ENCODE measurements around the gene CPA1. TPM values are rescaled to one million over a fixed set of nuclear protein-coding genes. Genes with fewer than 3 reads are reported as not detected.

Gene CPA1
- total and polyA plus RNA-seq, 2 of the 13 experiments (the other 11 are each of a cell fraction or from before 2014, with no cell fraction given), result 0.20 to 0.58 TPM

DNA sequence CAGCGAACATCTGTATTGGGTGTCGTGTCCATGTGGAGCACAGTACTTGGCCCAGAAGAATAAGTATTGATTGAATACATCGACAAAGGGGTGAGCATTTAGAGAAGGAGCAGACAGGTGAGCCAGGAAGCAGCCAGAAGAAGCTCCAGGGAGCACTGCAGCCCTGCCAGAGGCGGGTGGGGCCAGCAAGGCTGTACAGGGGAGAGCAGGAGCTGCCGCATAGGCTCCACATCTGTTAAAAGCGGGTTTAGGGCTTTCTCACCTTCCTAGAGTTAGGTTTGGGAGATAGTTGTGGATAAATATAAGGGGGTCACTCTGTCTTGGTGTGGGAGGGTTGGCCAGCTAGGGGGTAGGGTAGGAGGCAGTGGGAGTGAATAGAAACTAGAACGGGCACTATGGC lies 1.3 kb upstream of the CPA1 start:
- Histone ChIP-seq H2AFZ (ENCODE audit: low read length) (no peak overlapping the region), H3K36me3 (replicated peaks in 1 of 2; ENCODE audit: control insufficient read depth in 1 of 2, insufficient read depth in 2 of 2, low read length in 2 of 2) (no peaks in the 10 kb centered on the region), H3K9me3 (ENCODE audit: low read length) (peaks cover 10% of the 10 kb centered on the region), H4K20me1 (ENCODE audit: insufficient read depth, low read length) (no peaks in the 10 kb centered on the region), H3K4me3 (replicated peaks in 1 of 3; ENCODE audit: insufficient read depth in 1 of 3, low read depth in 2 of 3, low read length in 3 of 3) (peak overlapping the region in 1 of 3 experiments; percentile 68; a peak in 1 of 6 replicates), H3K9ac (ENCODE audit: insufficient read depth, low read depth, low read length) (no peak overlapping the region), H3K4me2 (ENCODE audit: low read depth, low read length) (peak overlapping the region; percentile 71), H3K4me1 (ENCODE audit: insufficient read depth, low read length) (peaks cover 32% of the 10 kb centered on the region), H3K79me2 (ENCODE audit: insufficient read depth, low read length) (no peaks in the 10 kb centered on the region), H3K27me3 (ENCODE audit: control insufficient read depth in 1 of 2, insufficient read depth in 2 of 2, low read length in 2 of 2) (peaks cover 1 to 20% of the 10 kb centered on the region in 2 experiments; a peak in 3 of 5 replicates), H3K27ac (ENCODE audit: extremely low read length, insufficient read depth, low read length) (no peak overlapping the region)
- FAIRE-seq, result no peak
- in situ Hi-C loops (cut with HindIII; ENCODE audit: extremely low pct_ligation_motif_present, low pct_unique_long_range_greater_than_20kb), result no loop called here
- ChIA-PET POLR2A (no interaction called here), CTCF (ENCODE audit: low intra/inter-chr PET ratio, low total read pairs) (no interaction called here)
- intact Hi-C loops (cut with micrococcal nuclease; ENCODE audit: unreplicated experiment), result no loop called here
- no peak; the same call in 2 of the 3 replicates for ATAC-seq
- 46% methylated on average over 7 of the region's 7 CpGs for WGBS (ENCODE audit: low lambda C conversion rate)
- no peak for DNase-seq (ENCODE audit: low spot score)
- no TSS peak for BruUV-seq (replicated peaks)
- TF ChIP-seq, protein P1, sequence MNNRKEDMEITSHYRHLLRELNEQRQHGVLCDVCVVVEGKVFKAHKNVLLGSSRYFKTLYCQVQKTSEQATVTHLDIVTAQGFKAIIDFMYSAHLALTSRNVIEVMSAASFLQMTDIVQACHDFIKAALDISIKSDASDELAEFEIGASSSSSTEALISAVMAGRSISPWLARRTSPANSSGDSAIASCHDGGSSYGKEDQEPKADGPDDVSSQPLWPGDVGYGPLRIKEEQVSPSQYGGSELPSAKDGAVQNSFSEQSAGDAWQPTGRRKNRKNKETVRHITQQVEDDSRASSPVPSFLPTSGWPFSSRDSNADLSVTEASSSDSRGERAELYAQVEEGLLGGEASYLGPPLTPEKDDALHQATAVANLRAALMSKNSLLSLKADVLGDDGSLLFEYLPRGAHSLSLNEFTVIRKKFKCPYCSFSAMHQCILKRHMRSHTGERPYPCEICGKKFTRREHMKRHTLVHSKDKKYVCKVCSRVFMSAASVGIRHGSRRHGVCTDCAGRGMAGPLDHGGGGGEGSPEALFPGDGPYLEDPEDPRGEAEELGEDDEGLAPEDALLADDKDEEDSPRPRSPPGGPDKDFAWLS (CRISPR knock-in tag; IDR thresholded peaks at IDR 0.05; ENCODE audit: borderline replicate concordance), result no peak
- TF ChIP-seq MED1 (CRISPR knock-in tag; IDR thresholded peaks at IDR 0.05), result no peak
- no peak for TF ChIP-seq ZNF543 (CRISPR knock-in tag; IDR thresholded peaks at IDR 0.05)
- TF ChIP-seq MTF2 (CRISPR knock-in tag; IDR thresholded peaks at IDR 0.05; ENCODE audit: borderline replicate concordance), result no peak

DNA sequence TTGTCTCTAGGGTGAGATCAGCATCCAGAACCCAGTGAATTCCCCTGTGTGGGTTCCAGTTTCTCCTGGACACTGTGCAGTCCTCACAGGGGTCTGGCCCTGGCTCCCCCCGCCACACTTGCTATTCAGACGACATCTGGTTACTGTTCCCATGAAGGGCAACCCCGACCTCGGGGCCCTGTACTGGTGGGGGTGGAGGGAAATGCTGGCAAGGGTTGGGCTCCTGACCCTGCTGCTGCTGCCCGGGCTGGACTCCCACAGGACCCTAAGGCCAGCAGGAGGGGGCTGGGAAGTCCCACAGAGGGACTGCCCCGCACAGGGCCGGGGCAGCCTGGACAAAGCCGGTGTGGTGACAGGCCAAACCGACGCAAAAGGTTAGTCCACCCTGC lies 768 bp upstream of the CPA1 start:
- BruUV-seq (replicated peaks), result no TSS peak
- intact Hi-C loops (cut with micrococcal nuclease; ENCODE audit: unreplicated experiment), result no loop called here
- no peaks in the 10 kb centered on the region for H4K20me1 ChIP-seq (ENCODE audit: insufficient read depth, low read length)
- peaks cover 1 to 20% of the 10 kb centered on the region in 2 experiments; a peak in 3 of 5 replicates for H3K27me3 ChIP-seq (ENCODE audit: control insufficient read depth in 1 of 2, insufficient read depth in 2 of 2, low read length in 2 of 2)
- no peak for DNase-seq (ENCODE audit: low spot score)
- H3K9me3 ChIP-seq (ENCODE audit: low read length), result peaks cover 10% of the 10 kb centered on the region
- CTCF ChIA-PET (ENCODE audit: low intra/inter-chr PET ratio, low total read pairs), result no interaction called here
- H3K9ac ChIP-seq (ENCODE audit: insufficient read depth, low read depth, low read length), result peak overlapping the region; percentile 28; the same call in 1 of the 2 replicates
- peak overlapping the region; percentile 19 to 68 (median 24); a peak in 5 of 6 replicates for H3K4me3 ChIP-seq (replicated peaks in 1 of 3; ENCODE audit: insufficient read depth in 1 of 3, low read depth in 2 of 3, low read length in 3 of 3)
- peak overlapping the region; percentile 71 for H3K4me2 ChIP-seq (ENCODE audit: low read depth, low read length)
- POLR2A ChIA-PET, result no interaction called here
- no peak for FAIRE-seq
- peaks cover 26% of the 10 kb centered on the region for H3K4me1 ChIP-seq (ENCODE audit: insufficient read depth, low read length)
- no peak overlapping the region for H2AFZ ChIP-seq (ENCODE audit: low read length)
- ATAC-seq, result peak; percentile 67
- no peaks in the 10 kb centered on the region for H3K79me2 ChIP-seq (ENCODE audit: insufficient read depth, low read length)
- no peak overlapping the region for H3K27ac ChIP-seq (ENCODE audit: extremely low read length, insufficient read depth, low read length)
- WGBS (ENCODE audit: low lambda C conversion rate), result no CpG with 5 or more reads among the region's 10 CpGs
- no peaks in the 10 kb centered on the region for H3K36me3 ChIP-seq (replicated peaks in 1 of 2; ENCODE audit: control insufficient read depth in 1 of 2, insufficient read depth in 2 of 2, low read length in 2 of 2)
- in situ Hi-C loops (cut with HindIII; ENCODE audit: extremely low pct_ligation_motif_present, low pct_unique_long_range_greater_than_20kb), result no loop called here
- TF ChIP-seq, protein P2, sequence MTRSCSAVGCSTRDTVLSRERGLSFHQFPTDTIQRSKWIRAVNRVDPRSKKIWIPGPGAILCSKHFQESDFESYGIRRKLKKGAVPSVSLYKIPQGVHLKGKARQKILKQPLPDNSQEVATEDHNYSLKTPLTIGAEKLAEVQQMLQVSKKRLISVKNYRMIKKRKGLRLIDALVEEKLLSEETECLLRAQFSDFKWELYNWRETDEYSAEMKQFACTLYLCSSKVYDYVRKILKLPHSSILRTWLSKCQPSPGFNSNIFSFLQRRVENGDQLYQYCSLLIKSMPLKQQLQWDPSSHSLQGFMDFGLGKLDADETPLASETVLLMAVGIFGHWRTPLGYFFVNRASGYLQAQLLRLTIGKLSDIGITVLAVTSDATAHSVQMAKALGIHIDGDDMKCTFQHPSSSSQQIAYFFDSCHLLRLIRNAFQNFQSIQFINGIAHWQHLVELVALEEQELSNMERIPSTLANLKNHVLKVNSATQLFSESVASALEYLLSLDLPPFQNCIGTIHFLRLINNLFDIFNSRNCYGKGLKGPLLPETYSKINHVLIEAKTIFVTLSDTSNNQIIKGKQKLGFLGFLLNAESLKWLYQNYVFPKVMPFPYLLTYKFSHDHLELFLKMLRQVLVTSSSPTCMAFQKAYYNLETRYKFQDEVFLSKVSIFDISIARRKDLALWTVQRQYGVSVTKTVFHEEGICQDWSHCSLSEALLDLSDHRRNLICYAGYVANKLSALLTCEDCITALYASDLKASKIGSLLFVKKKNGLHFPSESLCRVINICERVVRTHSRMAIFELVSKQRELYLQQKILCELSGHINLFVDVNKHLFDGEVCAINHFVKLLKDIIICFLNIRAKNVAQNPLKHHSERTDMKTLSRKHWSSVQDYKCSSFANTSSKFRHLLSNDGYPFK (CRISPR knock-in tag; IDR thresholded peaks at IDR 0.05; ENCODE audit: borderline replicate concordance), result 0 out of 2 replicates have a peak, but pooled peaks have one; percentile 6
- TF ChIP-seq NFYB (CRISPR knock-in tag; IDR thresholded peaks at IDR 0.05) (no peak), TMF1 (CRISPR knock-in tag; IDR thresholded peaks at IDR 0.05; ENCODE audit: low read depth) (no peak), DNMT1 (CRISPR knock-in tag; IDR thresholded peaks at IDR 0.05) (no peak), AGO1 (IDR thresholded peaks at IDR 0.05; ENCODE audit: low read depth, low read length, poor library complexity, severe bottlenecking) (peak; percentile 11)
